Panc1 (cell line): ENCODE measurements around the gene EMSY. TPM values are rescaled to one million over a fixed set of nuclear protein-coding genes. Genes with fewer than 3 reads are reported as not detected.

Source experiments
- ATAC-seq: fragments of 200-7000 bp; cut with Tn5 transposase; 2 replicates; pipeline ENCODE4 v1.9.1; 2020; ENCODE audit warnings: mild to moderate bottlenecking, moderate library complexity
- BruUV-seq: library from RNA; stranded (reverse); fragments of 400-500 nt; replicated peaks from 2 replicates; lab custom pipeline; 2021; lab: Mats Ljungman, UMichigan
- CTCF ChIA-PET: fragments of 300-600 bp; sonication (Branson Sonifier 250); formaldehyde crosslinking; loops from one replicate; lab custom pipeline; 2022; ENCODE audit warnings: antibody characterized with exemption; lab: Charles Lee
- POLR2A ChIA-PET: fragments of 300-600 bp; sonication (Branson Sonifier 250); formaldehyde crosslinking; loops from one replicate; lab custom pipeline; 2022; ENCODE audit warnings: antibody characterized with exemption; lab: Charles Lee
- DNase-seq: peaks from one replicate; pipeline ENCODE4 v3.0.0-alpha.2; 2010; ENCODE audit warnings: low read depth, low spot score
- H3K27ac ChIP-seq: 2 replicates; pipeline ENCODE4 v1.5.1; 2011; ENCODE audit warnings: mild to moderate bottlenecking, low read length, inconsistent platforms
- H3K27me3 ChIP-seq: fragments of 200-500 bp; sonication (Bioruptor generic); 2 replicates; pipeline ENCODE4 v1.6.0; 2014; ENCODE audit warnings: low read length, inconsistent platforms; ENCODE audit not compliant: control insufficient read depth, insufficient read depth
- H3K36me3 ChIP-seq: fragments of 200-500 bp; sonication (Bioruptor generic); 2 replicates; pipeline ENCODE4 v1.5.1; 2014; ENCODE audit warnings: inconsistent platforms, mild to moderate bottlenecking, low read length, moderate library complexity; ENCODE audit not compliant: control insufficient read depth, insufficient read depth
- H3K4me1 ChIP-seq: 2 replicates; pipeline ENCODE4 v1.5.1; 2011; ENCODE audit warnings: inconsistent platforms, mild to moderate bottlenecking, low read length, moderate library complexity; ENCODE audit not compliant: control insufficient read depth, insufficient read depth
- H3K4me3 ChIP-seq, 2 experiments: 2 replicates each; pipeline ENCODE4 v1.5.1; 2011 to 2012; ENCODE audit warnings: low read depth in 2 of 2, low read length in 2 of 2, mild to moderate bottlenecking in 2 of 2, inconsistent platforms in 1 of 2, moderate library complexity in 1 of 2
- H3K9me3 ChIP-seq: fragments of 200-500 bp; sonication (Bioruptor generic); 2 replicates; pipeline ENCODE4 v1.5.1; 2014; ENCODE audit warnings: low read depth, mild to moderate bottlenecking, inconsistent platforms, low read length, moderate library complexity; ENCODE audit not compliant: control insufficient read depth, insufficient read depth
- POLR2AphosphoS5 ChIP-seq: IDR thresholded peaks from 2 replicates; pipeline ENCODE4 v1.6.1; 2012; ENCODE audit warnings: mild to moderate bottlenecking, low read depth, low read length, moderate library complexity
- SIN3A ChIP-seq: IDR thresholded peaks from 2 replicates; pipeline ENCODE4 v1.6.1; 2012; ENCODE audit warnings: low read depth, mild to moderate bottlenecking, low read length, moderate library complexity, borderline replicate concordance; ENCODE audit not compliant: insufficient read depth
- TCF7L2 ChIP-seq: IDR thresholded peaks from 2 replicates; pipeline ENCODE4 v1.6.1; 2011; ENCODE audit warnings: mild to moderate bottlenecking, low read depth, low read length, inconsistent platforms
- in situ Hi-C: cut with HindIII; loops from 2 replicates; pipeline ENCODE4 v1.10.0; 2016; ENCODE audit warnings: low sequenced_read_pairs, low pct_unique_long_range_greater_than_20kb
- intact Hi-C: fragments of 100-400 bp; cut with micrococcal nuclease; formaldehyde crosslinking; loops from one replicate; pipeline ENCODE4 v1.10.0; 2022; ENCODE audit not compliant: unreplicated experiment
- total RNA-seq: library from RNA; stranded (reverse); gene quantifications from one replicate; pipeline ENCODE4 v1.2.1, GENCODE V29; 2021; ENCODE audit not compliant: unreplicated experiment
- TF ChIP-seq, protein P1 (sequence below), 2 experiments: IDR thresholded peaks; 2 replicates each; pipeline ENCODE4 v1.6.1; 2011 to 2012; ENCODE audit warnings: low read depth in 2 of 2, control low read depth in 1 of 2, low read length in 1 of 2, mild to moderate bottlenecking in 1 of 2, moderate library complexity in 1 of 2; ENCODE audit not compliant: insufficient read depth in 1 of 2
- TF ChIP-seq, protein P2 (sequence below): fragments of 450-650 bp; IDR thresholded peaks from 2 replicates; pipeline ENCODE4 v1.5.1; 2017; ENCODE audit warnings: mild to moderate bottlenecking

EMSY gene
- total RNA-seq, 1 experiment from 2014 or later: 26.4 TPM

DNA sequence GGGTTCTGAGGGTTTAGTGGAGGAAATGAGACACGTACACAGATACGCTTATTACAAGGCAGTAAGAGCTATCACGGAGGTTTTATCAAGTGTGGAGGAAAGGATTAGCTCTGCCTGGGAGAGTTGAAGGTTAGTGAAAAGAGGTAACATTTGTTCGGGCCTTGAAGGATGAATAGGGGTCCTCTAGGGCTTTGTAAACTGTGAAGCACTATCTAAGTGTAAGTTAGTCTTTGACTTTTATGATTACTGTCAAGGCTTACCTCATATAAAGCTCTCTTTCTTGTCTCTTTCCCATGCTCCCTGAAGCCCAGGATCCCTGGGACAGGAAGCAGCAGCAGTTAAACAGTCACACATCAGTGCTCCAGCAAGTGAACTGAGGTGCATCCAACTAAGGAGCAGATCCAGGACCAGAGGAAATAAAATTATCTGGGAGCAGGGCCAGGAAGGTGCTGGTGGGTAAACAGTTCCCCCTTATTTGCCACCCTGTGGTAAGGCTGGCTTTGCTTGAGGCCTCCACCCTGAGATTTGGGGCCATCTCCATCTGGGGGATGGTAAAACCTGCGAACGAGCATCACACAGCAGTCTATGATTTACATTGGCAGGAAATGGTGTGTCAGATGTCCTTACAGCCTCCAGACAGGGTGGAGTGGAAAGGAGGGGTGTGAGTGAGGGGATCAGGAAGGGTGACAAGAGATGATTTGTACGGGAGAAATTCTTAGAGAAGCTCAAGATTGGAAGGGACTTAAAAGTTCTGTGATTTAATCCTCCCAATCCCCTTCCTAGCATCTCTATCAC lies 36.5 kb upstream of the EMSY start:
- ATAC-seq (0 out of 2 replicates have a peak, but pooled peaks have one; percentile 60), DNase-seq (no peak)
- Histone ChIP-seq H3K27ac (peak overlapping the region; percentile 30; the same call in 1 of the 2 replicates), H3K4me3 (no peak overlapping the region), H3K4me1 (peaks cover 8% of the 10 kb centered on the region; the same call in 1 of the 2 replicates), H3K36me3 (no peaks in the 10 kb centered on the region), H3K9me3 (no peaks in the 10 kb centered on the region), H3K27me3 (no peaks in the 10 kb centered on the region)
- no TSS peak for BruUV-seq
- intact Hi-C loops (no loop called here), in situ Hi-C loops (no loop called here)
- CTCF ChIA-PET: no interaction called here
- TF ChIP-seq SIN3A: no peak
- no peak for TF ChIP-seq TCF7L2
- no peak for TF ChIP-seq POLR2AphosphoS5
- TF ChIP-seq, protein P1, sequence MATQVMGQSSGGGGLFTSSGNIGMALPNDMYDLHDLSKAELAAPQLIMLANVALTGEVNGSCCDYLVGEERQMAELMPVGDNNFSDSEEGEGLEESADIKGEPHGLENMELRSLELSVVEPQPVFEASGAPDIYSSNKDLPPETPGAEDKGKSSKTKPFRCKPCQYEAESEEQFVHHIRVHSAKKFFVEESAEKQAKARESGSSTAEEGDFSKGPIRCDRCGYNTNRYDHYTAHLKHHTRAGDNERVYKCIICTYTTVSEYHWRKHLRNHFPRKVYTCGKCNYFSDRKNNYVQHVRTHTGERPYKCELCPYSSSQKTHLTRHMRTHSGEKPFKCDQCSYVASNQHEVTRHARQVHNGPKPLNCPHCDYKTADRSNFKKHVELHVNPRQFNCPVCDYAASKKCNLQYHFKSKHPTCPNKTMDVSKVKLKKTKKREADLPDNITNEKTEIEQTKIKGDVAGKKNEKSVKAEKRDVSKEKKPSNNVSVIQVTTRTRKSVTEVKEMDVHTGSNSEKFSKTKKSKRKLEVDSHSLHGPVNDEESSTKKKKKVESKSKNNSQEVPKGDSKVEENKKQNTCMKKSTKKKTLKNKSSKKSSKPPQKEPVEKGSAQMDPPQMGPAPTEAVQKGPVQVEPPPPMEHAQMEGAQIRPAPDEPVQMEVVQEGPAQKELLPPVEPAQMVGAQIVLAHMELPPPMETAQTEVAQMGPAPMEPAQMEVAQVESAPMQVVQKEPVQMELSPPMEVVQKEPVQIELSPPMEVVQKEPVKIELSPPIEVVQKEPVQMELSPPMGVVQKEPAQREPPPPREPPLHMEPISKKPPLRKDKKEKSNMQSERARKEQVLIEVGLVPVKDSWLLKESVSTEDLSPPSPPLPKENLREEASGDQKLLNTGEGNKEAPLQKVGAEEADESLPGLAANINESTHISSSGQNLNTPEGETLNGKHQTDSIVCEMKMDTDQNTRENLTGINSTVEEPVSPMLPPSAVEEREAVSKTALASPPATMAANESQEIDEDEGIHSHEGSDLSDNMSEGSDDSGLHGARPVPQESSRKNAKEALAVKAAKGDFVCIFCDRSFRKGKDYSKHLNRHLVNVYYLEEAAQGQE (IDR thresholded peaks at IDR 0.05; ENCODE audit: insufficient read depth in 1 of 2, low read depth in 2 of 2, low read length in 1 of 2): no peak
- TF ChIP-seq, protein P2, sequence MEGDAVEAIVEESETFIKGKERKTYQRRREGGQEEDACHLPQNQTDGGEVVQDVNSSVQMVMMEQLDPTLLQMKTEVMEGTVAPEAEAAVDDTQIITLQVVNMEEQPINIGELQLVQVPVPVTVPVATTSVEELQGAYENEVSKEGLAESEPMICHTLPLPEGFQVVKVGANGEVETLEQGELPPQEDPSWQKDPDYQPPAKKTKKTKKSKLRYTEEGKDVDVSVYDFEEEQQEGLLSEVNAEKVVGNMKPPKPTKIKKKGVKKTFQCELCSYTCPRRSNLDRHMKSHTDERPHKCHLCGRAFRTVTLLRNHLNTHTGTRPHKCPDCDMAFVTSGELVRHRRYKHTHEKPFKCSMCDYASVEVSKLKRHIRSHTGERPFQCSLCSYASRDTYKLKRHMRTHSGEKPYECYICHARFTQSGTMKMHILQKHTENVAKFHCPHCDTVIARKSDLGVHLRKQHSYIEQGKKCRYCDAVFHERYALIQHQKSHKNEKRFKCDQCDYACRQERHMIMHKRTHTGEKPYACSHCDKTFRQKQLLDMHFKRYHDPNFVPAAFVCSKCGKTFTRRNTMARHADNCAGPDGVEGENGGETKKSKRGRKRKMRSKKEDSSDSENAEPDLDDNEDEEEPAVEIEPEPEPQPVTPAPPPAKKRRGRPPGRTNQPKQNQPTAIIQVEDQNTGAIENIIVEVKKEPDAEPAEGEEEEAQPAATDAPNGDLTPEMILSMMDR: no peak
- POLR2A ChIA-PET: interaction anchor here (0.7 kb wide), 1 partner anchor 458 kb away, joined by 6 read pairs; no protein-coding TSS in a partner anchor

DNA sequence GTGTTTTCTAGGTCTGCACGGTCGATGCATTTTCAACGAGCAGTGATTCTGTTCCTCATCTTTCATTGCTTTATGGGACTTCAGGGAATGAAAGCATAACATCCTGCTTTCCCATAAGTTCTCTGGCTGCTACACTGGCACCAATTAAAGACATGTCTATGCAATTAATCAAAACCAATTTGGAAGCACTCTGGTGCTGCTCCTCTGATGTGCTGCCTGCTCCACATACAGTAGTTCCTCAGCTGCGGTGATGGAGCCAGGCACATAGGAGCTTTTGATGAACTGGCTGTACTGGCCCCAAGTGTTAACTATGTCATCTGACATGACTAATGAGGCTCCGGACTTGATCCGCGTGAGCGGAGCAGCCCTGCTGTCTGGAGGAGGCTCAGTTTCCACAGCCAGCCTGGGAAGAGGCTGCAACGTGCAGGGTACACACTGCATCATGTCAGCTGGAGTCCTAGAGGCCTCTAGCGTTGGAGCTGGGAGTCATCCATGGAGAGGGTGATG lies 33.9 kb upstream of the EMSY start:
- TF ChIP-seq, protein P2: no peak
- TF ChIP-seq TCF7L2: no peak
- TF ChIP-seq POLR2AphosphoS5: no peak
- TF ChIP-seq SIN3A: no peak
- TF ChIP-seq, protein P1 (IDR thresholded peaks at IDR 0.05; ENCODE audit: insufficient read depth in 1 of 2, low read depth in 2 of 2, low read length in 1 of 2): no peak
- H3K4me1 ChIP-seq: peaks cover 8% of the 10 kb centered on the region; the same call in 1 of the 2 replicates
- CTCF ChIA-PET: interaction anchor here (0.7 kb wide), 1 partner anchor 760 kb away, joined by 4 read pairs; no protein-coding TSS in a partner anchor
- no peak for DNase-seq
- in situ Hi-C loops (no loop called here), intact Hi-C loops (no loop called here)
- no peaks in the 10 kb centered on the region for H3K9me3 ChIP-seq
- H3K4me3 ChIP-seq: no peak overlapping the region
- no TSS peak for BruUV-seq
- no peaks in the 10 kb centered on the region for H3K36me3 ChIP-seq
- no peak for ATAC-seq
- H3K27ac ChIP-seq: no peak overlapping the region
- POLR2A ChIA-PET: no interaction called here
- H3K27me3 ChIP-seq: no peaks in the 10 kb centered on the region
